ENCODE data around the gene SMS. TPM values are rescaled to one million over a fixed set of nuclear protein-coding genes. Genes with fewer than 3 reads are reported as not detected.

Gene SMS
- total RNA-seq, 1 donor from 2014 or later = 280 TPM

- no peak for DNase-seq (ENCODE audit: low spot score, unreplicated experiment)
- H3K36me3 Mint-ChIP-seq (ENCODE audit: insufficient read depth) = peaks cover 6% of the 10 kb centered on the region
- peak overlapping the region; percentile 66 for H3K27ac Mint-ChIP-seq
- H3K4me3 Mint-ChIP-seq (ENCODE audit: low read depth) = peak overlapping the region; percentile 92
- TF ChIP-seq, protein P1, sequence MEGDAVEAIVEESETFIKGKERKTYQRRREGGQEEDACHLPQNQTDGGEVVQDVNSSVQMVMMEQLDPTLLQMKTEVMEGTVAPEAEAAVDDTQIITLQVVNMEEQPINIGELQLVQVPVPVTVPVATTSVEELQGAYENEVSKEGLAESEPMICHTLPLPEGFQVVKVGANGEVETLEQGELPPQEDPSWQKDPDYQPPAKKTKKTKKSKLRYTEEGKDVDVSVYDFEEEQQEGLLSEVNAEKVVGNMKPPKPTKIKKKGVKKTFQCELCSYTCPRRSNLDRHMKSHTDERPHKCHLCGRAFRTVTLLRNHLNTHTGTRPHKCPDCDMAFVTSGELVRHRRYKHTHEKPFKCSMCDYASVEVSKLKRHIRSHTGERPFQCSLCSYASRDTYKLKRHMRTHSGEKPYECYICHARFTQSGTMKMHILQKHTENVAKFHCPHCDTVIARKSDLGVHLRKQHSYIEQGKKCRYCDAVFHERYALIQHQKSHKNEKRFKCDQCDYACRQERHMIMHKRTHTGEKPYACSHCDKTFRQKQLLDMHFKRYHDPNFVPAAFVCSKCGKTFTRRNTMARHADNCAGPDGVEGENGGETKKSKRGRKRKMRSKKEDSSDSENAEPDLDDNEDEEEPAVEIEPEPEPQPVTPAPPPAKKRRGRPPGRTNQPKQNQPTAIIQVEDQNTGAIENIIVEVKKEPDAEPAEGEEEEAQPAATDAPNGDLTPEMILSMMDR (IDR thresholded peaks at IDR 0.05; ENCODE audit: unreplicated experiment) = no peak
- peaks cover 53% of the 10 kb centered on the region for H3K4me1 Mint-ChIP-seq (ENCODE audit: low read depth)
- H3K9me3 Mint-ChIP-seq (ENCODE audit: low read depth) = no peaks in the 10 kb centered on the region
- no peaks in the 10 kb centered on the region for H3K27me3 Mint-ChIP-seq
These were observed 3.1 kb downstream of the SMS start for GRCh38 chrX:21943460-21944135.

DNA sequence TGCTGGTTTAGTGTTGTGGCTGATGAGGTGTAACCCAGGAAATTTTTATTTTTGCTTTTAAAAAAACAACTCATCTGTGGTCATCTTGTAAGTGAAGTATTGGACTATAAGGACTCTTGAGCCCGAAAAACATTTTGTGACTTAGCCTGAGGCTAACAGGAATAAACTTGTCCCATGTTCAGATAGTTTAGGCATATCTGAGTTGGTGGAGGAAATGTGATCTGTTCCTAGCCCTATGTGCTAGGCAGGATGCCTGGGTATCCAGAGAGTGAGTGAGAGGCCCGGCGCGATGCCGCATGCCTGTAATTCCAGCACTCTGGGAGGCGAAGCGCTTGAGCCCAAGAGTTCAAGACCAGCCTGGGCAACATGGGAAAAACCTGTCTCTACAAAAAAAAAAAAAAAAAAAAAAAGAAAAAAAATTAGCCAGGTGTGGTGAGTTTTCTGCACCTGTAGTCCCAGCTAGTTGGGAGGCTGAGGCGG is 3.7 kb downstream of the SMS start:
- Mint-ChIP-seq H3K27ac (no peak overlapping the region), H3K27me3 (no peaks in the 10 kb centered on the region), H3K4me3 (ENCODE audit: low read depth) (no peak overlapping the region), H3K4me1 (ENCODE audit: low read depth) (peaks cover 59% of the 10 kb centered on the region), H3K36me3 (ENCODE audit: insufficient read depth) (peaks cover 6% of the 10 kb centered on the region), H3K9me3 (ENCODE audit: low read depth) (no peaks in the 10 kb centered on the region)
- TF ChIP-seq, protein P1 (IDR thresholded peaks at IDR 0.05; ENCODE audit: unreplicated experiment) = no peak
- DNase-seq (ENCODE audit: low spot score, unreplicated experiment) = no peak

DNA sequence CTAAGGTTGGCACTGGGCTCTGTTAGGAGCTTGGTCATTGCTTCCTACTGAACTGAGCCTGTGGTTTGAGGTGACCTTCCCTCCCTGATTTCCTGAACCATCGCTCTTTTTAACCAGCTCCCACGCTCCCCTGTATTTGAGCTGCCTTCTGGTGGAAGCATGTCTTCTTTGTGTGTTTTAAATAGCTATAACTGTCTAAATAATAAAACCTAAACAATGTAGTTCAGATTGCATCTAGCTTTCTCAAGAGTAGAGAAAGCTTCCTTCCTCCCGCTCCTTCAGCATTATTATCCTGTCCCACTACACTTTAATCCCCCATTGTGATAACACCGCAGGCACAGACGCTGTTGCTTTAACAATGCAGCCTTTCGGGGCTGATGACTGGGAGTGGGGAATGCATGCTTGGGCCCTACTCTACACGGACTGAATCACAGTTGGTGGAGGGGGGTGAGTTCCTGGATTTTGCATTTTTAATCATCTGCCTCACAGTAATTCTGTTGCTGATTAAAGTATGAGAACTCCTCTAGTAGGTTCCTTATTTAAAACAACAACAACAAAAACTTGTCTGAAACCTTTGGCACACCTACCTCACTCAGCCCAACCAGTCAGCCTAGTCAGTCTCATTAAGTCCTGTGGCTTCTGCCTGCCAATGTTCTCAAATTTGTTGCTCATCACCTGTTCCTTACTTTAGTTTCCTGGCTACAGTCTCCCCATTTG is 6.6 kb downstream of the SMS start:
- Mint-ChIP-seq H3K27ac (peak overlapping the region; percentile 40), H3K4me1 (ENCODE audit: low read depth) (peaks cover 76% of the 10 kb centered on the region), H3K4me3 (ENCODE audit: low read depth) (peak overlapping the region; percentile 43), H3K9me3 (ENCODE audit: low read depth) (peaks cover 3% of the 10 kb centered on the region), H3K36me3 (ENCODE audit: insufficient read depth) (peaks cover 9% of the 10 kb centered on the region), H3K27me3 (no peaks in the 10 kb centered on the region)
- DNase-seq (ENCODE audit: low spot score, unreplicated experiment) = no peak
- TF ChIP-seq, protein P1 (IDR thresholded peaks at IDR 0.05; ENCODE audit: unreplicated experiment) = no peak

DNA sequence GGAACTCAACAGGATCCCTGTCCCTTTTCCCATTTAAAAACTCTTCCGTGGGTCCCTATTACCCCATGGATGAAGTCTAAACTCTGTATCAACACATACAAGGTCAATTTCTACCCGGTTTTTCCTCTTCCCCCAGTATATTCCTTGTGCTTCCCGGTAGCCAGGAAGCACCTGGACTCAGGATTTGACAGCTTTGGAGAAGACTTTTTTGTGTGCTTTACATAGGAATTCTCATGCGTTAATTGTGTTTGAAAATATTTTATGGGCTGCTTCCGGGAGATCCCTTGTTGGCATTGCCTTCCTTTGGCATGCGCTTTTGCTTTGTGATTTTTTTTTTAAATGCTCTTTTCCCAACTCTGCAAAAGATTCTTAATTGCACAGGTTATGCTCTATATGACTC is 7.2 kb downstream of the SMS start:
- peak overlapping the region; percentile 40 for H3K27ac Mint-ChIP-seq
- peaks cover 75% of the 10 kb centered on the region for H3K4me1 Mint-ChIP-seq (ENCODE audit: low read depth)
- peaks cover 3% of the 10 kb centered on the region for H3K9me3 Mint-ChIP-seq (ENCODE audit: low read depth)
- no peak for DNase-seq (ENCODE audit: low spot score, unreplicated experiment)
- no peaks in the 10 kb centered on the region for H3K27me3 Mint-ChIP-seq
- peaks cover 6% of the 10 kb centered on the region for H3K36me3 Mint-ChIP-seq (ENCODE audit: insufficient read depth)
- TF ChIP-seq, protein P1 (IDR thresholded peaks at IDR 0.05; ENCODE audit: unreplicated experiment) = no peak
- H3K4me3 Mint-ChIP-seq (ENCODE audit: low read depth) = peak overlapping the region; percentile 43

GRCh38 chrX:21948897-21949578 is 8.5 kb downstream of the SMS start:
- Mint-ChIP-seq H3K4me1 (ENCODE audit: low read depth) (peaks cover 76% of the 10 kb centered on the region), H3K27me3 (no peaks in the 10 kb centered on the region), H3K9me3 (ENCODE audit: low read depth) (peaks cover 3% of the 10 kb centered on the region), H3K27ac (peak overlapping the region; percentile 40), H3K4me3 (ENCODE audit: low read depth) (no peak overlapping the region), H3K36me3 (ENCODE audit: insufficient read depth) (peaks cover 3% of the 10 kb centered on the region)
- TF ChIP-seq, protein P1 (IDR thresholded peaks at IDR 0.05; ENCODE audit: unreplicated experiment) = no peak
- no peak for DNase-seq (ENCODE audit: low spot score, unreplicated experiment)
